22Rv1 (cell line): ENCODE results near the gene SLC36A1.

Source experiments
- ZFX ChIP-seq: fragments of 450-650 bp; IDR thresholded peaks from 2 replicates; pipeline ENCODE4 v1.6.1; 2017; ENCODE audit warnings: antibody characterized with exemption, borderline replicate concordance
- TF ChIP-seq, protein P1 (sequence below): fragments of 450-650 bp; IDR thresholded peaks from 2 replicates; pipeline ENCODE4 v1.5.1; 2017; ENCODE audit warnings: mild to moderate bottlenecking

DNA sequence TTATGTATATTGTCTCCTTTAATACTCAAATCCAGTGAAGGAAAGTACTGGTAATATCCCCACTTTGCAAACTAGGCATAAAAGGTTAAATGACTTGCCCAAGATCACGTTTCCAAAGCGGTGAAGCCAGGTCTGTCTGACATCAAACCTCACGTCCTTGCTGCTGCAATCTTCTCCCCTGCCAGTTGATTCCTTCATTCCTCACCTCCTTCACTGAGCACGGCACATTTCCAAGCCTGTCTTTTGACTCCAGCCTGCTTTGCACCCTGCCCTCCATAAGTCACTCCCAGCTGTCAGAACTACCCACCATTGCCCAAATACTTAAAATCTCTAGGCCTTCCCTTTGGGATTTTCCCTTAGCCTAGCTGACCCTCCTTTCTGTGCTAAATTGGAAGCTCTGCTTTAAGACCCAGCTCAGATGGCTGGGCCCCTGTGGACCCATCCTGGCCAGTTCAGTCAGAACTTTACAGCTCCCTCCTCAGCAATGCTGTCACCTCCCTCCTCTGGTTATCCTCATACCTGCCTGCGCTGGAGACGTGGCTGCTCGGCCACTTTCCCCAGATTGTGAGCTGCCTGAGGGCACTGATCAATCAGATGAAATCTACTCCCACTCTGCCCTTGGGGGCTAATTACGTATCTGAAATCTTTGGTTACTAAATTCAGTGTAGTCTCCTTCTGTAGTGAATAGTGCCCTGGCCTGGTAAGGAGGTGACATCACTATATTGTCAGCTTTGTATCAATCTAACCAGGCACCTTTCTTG is 51.2 kb downstream of the SLC36A1 start:
- TF ChIP-seq, protein P1, sequence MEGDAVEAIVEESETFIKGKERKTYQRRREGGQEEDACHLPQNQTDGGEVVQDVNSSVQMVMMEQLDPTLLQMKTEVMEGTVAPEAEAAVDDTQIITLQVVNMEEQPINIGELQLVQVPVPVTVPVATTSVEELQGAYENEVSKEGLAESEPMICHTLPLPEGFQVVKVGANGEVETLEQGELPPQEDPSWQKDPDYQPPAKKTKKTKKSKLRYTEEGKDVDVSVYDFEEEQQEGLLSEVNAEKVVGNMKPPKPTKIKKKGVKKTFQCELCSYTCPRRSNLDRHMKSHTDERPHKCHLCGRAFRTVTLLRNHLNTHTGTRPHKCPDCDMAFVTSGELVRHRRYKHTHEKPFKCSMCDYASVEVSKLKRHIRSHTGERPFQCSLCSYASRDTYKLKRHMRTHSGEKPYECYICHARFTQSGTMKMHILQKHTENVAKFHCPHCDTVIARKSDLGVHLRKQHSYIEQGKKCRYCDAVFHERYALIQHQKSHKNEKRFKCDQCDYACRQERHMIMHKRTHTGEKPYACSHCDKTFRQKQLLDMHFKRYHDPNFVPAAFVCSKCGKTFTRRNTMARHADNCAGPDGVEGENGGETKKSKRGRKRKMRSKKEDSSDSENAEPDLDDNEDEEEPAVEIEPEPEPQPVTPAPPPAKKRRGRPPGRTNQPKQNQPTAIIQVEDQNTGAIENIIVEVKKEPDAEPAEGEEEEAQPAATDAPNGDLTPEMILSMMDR, result no peak
- TF ChIP-seq ZFX, result no peak
